ENCODE data around the gene CLDN7.

Gene CLDN7
- total RNA-seq, result 0.43 to 4.9 (median 2.5) reads per million in 18 experiments

- no peak for DNase-seq
Observed at GRCh38 chr17:7262192-7262934, at the start of gene CLDN7. CLDN7 (minus strand) TSS chr17:7262478; CDS start chr17:7262043, 435 bp downstream.

GRCh38 chr17:7311110-7311705 lies 48.9 kb upstream of the CLDN7 start:
- DNase-seq, result no peak

- no peak for DNase-seq
Observed at GRCh38 chr17:7309628-7310027, 47.4 kb upstream of the CLDN7 start.

DNA sequence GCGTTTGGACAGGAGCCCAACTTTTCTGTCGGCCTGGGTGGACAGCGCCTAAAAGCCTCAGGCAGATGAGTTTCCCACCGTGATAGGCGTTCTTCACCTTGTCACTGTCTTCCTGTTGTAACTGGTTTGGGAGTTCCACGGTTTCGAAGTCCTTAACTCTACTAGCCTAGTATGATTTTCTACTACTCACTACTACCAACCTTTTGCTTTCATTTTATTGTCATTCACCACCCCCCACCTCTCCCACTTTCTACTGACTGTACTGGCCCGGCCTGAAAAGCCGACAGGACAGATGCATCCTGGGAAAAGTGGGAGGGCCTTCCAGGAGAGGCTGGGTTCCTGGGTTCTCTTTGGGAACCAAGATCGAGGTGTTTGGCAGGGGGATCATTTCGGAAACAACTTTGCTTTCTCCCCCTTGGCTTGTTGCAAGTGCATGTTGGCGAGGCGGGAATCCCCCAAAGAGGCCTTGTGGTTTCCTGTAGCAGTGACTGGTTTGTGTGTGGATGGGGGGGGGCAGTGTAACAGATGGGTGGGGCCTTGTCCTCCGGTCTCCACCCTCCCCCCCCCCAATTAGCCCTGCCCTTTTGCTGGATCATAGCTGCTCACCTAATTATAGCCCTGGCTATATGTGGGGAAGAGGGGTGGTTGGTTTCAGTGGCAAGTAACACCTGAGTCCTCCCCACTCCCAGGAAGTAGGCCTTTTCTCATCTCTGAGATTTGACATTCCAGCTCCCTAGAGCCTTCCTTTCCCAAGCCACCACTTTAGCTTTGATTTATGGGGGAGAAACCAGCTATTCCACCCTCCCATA lies 46.6 kb upstream of the CLDN7 start:
- DNase-seq, result peak; percentile 62 to 71

DNA sequence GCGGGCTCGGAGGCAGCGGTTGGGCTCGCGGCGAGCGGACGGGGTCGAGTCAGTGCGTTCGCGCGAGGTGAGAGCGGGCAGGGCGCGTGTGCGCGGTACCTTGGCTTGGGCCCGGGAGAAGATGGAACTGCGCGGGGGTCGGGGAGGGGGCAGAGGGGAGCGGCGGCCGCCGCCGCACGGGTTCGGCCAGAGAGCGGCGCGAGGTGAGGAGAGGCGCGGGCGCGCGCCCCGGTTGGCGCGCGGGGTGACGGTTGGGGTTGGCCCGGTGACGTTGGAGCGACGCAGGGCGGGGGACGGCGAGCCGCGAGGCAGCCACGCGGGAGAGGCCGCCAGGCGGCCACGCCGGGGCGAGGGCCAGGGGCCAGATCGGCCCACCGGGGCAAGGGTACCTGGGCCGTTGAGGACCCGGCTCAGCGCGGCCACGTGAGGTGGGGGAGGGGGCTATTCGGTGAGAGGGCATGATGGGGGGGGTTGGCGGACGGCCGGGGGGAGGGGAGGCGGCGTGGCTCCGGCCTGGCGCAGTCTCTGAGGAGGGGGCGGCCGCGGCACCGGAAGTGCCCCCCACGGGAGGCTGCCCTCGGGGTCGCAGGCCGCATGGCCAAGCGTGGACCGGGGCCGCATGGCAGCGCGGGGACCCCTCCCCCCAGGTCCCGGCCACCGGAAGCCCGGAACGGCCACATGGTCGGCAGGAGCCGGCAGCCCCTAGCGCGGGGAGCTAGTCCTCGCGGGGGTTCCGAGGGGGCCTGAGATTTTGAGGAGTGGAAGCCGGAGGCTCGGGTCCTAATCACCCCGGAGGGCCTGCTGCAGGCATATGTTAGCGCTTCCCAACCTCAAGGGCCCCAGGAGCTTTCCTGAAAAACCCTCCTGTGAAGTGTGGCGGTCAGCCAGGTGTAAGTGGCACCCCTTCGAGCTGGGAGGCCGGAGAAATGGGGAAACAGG lies 45.7 kb upstream of the CLDN7 start:
- DNase-seq, result peak; percentile 48 to 71

DNA sequence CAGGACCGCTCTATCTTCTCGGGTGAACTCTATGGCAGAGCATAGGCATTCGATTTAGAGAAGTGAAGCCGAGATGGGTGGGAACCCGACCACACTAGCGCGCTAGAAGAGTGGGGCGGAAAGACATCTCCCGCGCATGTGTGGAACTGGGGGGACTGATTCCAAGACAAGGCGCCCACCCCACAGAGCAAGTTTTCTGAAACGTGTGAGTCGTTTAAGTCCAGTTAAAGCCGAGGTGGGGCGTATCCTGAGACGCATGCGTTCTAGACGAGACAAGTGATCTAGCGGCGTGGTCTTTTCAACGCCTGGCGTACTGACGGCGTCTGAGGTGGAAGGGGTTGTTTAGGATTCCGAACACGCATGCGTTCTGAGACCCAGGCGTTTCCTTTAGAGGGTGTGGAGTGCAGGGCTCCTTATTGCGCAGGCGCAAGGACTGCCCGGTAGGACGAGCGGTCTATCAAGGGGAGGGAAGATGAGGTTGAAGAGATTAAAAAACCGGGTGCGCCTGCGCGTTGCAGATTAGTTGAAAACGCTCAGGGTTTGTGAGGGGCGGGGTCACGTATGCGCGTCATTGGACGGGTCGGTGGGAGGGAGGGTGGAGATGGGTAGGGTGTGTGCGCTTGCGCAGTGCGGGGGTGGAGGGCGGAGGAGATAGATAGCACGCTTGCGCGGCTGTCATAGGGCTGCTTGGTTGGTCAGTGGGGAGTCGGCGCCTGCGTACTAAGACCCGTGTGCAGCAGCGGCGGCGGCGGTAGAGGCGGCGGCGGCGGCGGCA lies 44.8 kb upstream of the CLDN7 start, which contains the start of gene EIF5A:
Gene EIF5A (plus strand): TSS at position 718 of the 775 bp plus-strand sequence. CDS start 2,008 bp downstream, outside the sequence.
- peak; percentile 100 for DNase-seq

DNA sequence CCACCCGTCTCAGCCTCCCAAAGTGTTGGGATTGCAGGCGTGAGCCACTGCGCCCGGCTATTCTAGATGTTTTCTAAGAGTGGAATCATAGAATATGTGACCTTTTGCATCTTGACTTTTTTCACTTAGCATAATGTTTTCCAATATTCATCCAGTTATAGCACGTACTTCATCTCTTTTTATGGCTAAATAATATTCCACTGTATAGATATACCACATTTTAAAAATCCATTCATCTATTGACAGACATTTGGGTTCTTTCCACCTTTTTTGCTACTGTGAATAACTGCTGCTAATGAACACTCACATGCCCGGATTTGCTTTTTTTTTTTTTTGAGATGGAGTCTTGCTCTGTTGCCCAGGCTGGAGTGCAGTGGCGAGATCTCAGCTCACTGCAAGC lies 41.9 kb upstream of the CLDN7 start:
- DNase-seq, result no peak

DNA sequence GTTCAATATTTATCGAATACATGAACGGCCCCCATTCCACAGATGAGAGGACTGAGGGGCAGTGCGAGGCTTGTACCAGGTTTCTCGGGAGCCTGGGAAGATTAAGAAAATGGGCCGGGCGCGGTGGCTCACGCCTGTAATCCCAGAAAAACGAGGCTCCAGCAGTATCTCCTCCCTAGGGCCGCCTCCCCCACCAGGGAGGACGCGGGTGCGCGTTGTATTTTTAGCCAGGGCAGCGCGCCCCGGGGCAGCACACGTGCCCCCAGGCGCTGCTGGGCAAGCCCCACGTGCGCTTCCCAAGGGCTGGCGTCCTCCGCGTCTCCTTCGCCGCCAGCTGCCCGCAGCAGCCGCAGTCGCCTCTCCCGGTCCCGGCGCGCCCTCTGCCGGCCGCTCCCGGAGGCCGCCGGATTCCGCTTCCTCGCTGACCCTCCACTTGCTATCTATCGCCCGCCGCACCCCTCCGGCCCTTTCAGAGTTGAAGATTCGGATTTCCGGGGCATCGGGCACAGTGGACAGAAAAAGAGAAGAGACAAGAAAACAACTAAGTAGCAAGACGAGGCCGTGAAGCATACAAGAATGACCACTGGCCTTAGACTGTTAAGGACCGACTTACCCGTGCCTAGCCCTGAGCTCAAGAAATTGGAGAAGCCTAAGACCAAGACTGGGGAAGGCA lies 34.0 kb upstream of the CLDN7 start:
- DNase-seq, result peak; percentile 81 to 83

- DNase-seq, result no peak
Observed at GRCh38 chr17:7295230-7296180, 33.2 kb upstream of the CLDN7 start.

- peak in 1 of 2 donors; percentile 36 for DNase-seq
Observed at GRCh38 chr17:7294614-7295153, 32.4 kb upstream of the CLDN7 start, which contains the start of gene YBX2. YBX2 (minus strand) TSS chr17:7294639; CDS start chr17:7294500, 139 bp downstream.

GRCh38 chr17:7293816-7294613 lies 31.7 kb upstream of the CLDN7 start:
- DNase-seq, result no peak

DNA sequence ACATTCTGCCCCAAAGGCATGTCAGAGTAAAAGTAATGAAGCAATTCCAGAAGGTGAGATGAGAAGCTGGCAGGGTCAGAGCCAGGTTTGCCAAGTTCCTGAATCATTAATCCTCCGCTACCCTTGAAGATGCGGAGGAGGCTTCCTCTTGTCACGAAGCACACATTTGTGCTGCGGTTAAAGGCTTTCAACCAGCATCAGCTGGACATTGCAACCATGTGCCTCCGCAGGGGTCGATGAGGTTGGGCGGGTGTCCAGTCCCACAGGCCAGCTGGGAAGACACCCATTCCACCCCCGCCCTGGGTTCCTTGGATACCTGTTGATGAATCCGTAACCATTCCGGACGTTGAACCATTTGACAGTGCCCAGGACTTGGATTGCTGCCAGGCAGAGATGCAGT lies 30.9 kb upstream of the CLDN7 start:
- no peak for DNase-seq

DNA sequence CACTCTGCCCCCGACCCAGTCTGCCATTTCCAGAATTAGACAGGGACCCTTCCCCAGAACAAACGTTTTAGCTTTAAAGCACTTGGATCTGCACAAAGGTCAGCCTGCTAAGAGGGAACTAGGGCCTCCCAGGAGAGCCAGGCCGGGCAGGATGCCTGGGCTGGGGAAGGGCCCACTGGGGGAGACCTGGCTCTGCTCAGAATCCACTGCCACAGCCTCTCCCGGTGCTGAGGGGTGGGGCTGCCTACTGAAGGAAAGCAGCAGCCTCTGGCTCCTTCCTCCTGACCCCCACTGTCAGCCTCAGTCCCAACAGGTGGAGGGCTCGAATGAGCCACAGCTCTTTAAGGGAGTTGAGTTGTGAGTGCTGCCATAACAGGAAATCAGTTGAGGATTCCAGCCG lies 30.5 kb upstream of the CLDN7 start:
- DNase-seq, result no peak

DNA sequence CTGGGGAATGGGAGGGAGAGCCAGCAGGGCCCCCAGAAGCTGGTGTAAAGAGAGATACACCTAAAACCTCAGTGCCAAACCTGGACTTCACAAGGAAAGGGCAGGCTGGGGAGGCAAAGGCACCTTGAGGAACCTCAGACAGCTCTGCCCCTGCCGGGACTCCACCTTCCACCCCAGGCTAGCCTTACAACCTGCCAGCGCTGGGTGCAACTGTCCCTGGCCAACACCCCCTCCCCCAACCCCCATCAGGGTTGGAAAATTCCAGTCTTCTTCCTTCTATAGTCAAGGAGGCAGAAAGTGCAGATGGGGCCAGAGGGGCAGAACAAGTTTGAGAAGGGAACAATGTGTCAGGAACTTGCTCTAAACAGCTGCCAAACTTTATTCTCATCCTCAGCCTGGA lies 29.9 kb upstream of the CLDN7 start:
- no peak for DNase-seq

DNA sequence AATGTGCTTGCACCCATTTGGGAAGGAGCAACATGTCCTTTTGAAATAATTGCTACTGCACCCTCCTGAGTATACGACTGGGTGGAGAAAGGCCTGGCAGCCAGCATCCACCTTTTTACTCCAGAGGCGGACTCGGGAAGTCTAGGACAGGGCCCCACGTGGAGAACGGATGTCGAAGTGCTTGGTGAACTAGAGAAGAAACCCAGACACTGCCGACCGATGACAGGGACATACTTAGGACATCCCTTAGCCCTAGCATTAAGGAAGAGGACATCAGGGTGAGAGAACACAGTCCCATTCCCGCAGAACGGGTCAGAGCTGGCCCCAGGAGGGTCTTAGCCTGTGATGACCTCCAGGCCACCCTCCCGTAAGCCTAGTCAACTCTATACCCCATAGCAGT lies 28.4 kb upstream of the CLDN7 start:
- DNase-seq, result no peak

GRCh38 chr17:7290166-7290565 lies 27.9 kb upstream of the CLDN7 start:
- no peak for DNase-seq

DNA sequence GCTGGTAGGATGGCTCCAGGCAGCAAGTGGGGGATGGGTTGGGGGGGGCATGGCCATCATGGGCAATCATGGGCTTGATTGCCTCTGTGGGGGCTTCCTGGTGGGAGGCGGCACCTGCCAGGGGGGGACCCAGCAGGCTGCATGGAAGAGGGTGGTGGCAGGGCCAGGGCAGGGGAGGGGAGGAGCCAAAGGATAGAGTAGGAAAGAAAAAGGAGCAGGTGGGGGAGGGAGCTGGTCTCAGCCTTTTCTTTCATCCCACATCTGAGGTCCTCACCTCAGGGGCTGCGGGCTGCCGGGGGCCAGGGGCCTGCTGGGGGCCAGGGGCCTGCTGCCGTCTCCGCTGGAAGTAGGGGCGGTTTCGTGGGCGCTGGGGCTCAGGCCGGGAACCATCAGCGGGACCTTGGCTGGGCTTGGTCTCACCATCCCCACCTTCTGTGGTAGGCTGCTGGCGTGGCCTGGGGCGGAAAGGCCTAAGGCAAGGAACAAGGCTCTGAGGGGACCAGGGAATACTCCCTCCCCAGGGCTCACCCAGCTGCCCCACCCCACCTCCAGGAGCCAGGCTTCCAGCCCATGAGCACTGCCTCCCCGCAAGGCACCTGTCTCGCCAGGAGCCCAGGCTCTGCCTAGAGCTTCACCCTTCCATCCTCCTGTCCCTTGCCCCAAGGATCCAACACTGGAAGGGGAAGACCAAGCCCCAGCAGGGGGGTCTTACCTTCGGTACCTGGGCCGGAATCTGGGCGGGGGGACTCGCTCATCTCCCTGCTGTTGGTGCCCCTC lies 27.2 kb upstream of the CLDN7 start:
- DNase-seq, result no peak

Data from inflammatory macrophage (primary cell).